SK-N-MC (cell line): ENCODE measurements around the gene GUCY1A1.

Experiments
- EZH2 ChIP-seq: fragments of 200-600 bp; sonication (generic); IDR thresholded peaks from one replicate; pipeline ENCODE4 v1.6.1; 2017; ENCODE audit warnings: antibody characterized with exemption
- FOXP2 ChIP-seq: optimal IDR thresholded peaks from 2 replicates; pipeline ENCODE3; 2011; ENCODE audit warnings: mild to moderate bottlenecking, moderate library complexity; ENCODE audit not compliant: insufficient read depth; ENCODE audit errors: extremely low read length, control extremely low read depth
- POLR2AphosphoS5 ChIP-seq: IDR thresholded peaks from 2 replicates; pipeline ENCODE4 v1.6.1; 2012; ENCODE audit warnings: mild to moderate bottlenecking, low read depth, low read length, borderline replicate concordance

GRCh38 chr4:155766622-155767021 lies 100.0 kb downstream of the GUCY1A1 start:
- TF ChIP-seq POLR2AphosphoS5 (no peak), EZH2 (no peak), FOXP2 (no peak)
